Suppressor macrophage treated with lipopolysaccharide for 1 hour (primary cell): ENCODE results near the gene SMYD2.

ENCODE experiments used
- DNase-seq, 3 donors: peaks; one replicate each; pipeline ENCODE4 v3.0.0-alpha.2; 2020 to 2022

The SMYD2 gene

DNA sequence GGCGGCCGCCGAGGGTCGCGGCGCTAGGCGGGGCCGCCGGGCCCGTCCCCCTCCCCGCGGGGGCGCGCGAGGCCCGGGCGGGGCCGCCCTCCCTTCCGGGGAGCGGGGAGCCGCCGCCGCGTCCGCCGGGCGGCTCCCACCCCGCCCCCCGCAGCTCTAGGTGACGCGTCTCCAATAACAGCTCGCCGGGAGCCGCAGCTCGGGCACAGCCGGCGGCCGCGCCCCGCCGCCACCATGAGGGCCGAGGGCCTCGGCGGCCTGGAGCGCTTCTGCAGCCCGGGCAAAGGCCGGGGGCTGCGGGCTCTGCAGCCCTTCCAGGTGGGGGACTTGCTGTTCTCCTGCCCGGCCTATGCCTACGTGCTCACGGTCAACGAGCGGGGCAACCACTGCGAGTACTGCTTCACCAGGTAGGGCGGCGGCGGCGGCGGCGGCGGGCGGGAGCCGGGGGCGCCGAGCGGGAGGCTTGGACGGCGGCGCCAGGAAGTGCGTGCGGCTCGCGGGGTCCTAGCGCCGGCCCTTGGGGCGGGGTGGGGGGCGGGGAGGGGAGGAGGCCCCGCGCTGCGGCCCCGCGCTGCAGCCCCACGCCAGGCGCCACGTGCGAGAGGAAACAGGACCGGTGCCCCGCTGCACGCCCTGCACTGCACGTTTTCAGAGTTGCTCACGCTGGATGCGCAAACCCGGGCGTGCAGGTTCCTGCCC, at the start of gene SMYD2:
Gene SMYD2, plus strand, starts transcription at position 139 of the 699 bp plus-strand sequence. Its CDS starts 96 bp downstream, at position 235.
- DNase-seq: peak; percentile 50 to 82 (median 67)

DNA sequence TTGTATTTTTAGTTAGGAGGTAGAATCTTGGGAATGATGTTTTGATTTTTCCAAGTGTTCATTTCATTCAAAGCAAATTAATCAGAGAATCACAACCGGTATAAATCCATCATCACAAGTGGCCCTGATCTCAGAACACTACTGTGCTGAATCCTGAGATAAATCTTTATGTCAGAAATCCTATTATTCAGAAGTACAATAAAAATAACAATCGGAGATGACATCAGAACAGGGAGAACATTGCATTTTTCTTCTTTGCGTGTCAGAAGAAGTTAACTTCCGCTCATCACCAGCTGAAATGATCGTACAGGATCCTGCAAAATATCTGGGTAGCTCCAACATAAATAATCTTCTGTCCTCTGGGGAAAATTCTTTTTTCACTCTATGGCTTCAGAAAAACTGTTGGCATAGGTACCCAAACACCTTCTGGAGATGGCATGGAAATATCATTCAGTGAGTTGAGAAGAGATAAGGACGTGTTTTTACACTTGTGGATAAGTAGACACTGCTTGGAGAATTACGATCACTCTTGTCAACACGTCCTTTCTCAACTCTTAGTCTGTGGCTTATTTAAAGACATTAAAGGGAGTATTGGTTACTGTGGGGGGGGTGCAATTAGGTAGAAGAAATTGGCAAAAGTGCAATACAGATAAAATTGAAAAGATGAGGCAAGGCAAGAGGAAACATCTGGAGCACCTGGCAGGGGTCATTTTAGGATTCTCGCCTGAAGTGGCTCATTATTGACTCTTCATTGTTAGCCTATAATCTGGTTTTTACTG, 46.9 kb upstream of the SMYD2 start:
- DNase-seq: no peak

GRCh38 chr1:214234635-214235025, 46.3 kb upstream of the SMYD2 start:
- peak; percentile 8 to 42 (median 17) for DNase-seq

DNA sequence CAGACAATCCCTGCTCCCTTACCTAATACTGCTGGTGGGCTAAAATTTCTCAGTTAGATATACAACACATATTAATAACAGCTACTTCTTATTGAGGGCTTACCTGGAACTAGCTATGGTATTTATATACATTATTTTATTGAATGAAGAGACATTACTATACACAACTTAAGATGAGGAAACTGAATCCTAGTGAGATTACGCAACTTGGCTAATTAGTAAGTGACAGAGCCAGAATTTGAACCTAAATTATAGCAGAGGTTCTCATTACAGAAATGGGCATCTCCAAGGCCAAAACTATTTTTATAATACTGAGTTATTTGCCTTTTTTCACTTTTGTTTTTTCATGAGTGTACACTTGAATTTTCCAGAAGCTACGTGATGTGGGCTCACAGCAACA, 44.5 kb upstream of the SMYD2 start:
- DNase-seq: no peak

- DNase-seq: no peak
These were observed 39.9 kb upstream of the SMYD2 start for GRCh38 chr1:214241060-214241459.

GRCh38 chr1:214244252-214244651, 36.7 kb upstream of the SMYD2 start:
- no peak for DNase-seq

- no peak for DNase-seq
These were observed 36.1 kb upstream of the SMYD2 start for GRCh38 chr1:214244841-214245240.

- no peak for DNase-seq
These were observed 33.4 kb upstream of the SMYD2 start for GRCh38 chr1:214247501-214248041.

- DNase-seq: no peak
These were observed 32.5 kb upstream of the SMYD2 start for GRCh38 chr1:214248311-214249085.

- DNase-seq: no peak
These were observed 31.3 kb upstream of the SMYD2 start for GRCh38 chr1:214249651-214250050.

DNA sequence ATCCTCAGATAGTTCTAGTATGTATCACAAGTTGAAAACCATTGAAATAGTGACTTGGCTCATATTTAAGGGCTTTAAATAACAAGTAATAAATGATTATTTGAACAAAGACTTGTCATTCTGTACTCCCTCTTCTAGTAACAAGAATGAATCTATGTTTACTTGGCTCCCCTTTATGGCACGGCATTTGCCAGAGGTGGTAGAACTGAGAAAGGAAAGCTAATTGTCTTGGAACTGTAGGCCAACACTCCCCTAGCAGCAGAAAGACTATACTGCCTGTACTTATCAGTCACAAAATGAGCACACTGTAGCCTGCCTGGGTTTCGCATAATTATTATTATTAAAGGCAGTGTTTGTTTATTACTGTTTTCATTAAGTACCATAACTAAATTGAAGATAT, 29.6 kb upstream of the SMYD2 start:
- DNase-seq: no peak

DNA sequence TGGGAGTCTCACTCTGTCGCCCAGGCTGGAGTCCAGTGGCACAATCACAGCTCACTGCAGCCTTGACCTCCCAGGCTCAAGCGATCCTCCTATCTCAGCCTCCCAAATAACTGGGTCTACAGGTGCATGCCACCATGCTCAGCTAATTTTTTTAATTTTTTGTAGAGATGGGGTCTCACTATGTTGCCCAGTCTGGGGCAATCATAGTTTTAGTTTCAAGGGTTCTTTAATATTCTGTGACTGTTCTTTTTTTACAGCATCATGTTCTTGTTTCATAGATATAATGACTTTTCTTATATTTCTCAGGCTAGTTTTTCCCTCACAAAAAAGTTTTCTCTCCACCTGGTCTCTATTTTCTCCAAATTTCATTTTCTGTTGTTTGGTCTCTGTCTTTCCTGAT, 25.4 kb upstream of the SMYD2 start:
- no peak for DNase-seq

- DNase-seq: peak in 1 of 3 donors; percentile 14
These were observed 21.5 kb upstream of the SMYD2 start for GRCh38 chr1:214259353-214259977.

DNA sequence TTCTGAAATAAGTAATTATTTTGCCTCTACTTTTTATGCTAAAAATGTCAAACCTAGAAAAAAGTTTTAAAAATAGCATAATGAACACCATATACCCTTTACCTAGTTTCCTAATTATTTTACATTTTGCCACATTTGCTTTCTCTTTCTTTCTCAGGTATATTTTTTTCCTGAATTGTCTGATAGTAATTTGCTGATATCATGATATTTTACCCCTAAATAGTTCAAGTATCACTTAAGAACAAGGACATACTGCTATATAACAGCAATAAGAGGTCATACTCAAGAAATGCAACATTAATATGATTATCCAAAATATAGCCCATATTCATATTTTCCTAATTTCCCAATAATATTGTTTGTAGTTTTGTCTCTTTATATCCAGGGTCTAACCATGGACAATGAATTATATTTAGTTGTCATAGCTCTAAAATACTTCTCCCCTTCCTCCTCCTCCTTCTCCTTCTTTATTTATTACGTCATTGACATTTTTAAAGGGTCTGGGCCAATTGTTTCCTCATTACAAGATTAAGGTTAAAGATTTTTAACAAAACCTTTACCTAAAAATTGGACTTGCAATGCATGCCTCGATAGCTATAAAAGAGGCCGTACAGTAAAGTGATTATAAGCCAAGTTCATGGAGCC, 20.3 kb upstream of the SMYD2 start:
- DNase-seq: no peak

- DNase-seq: peak; percentile 74 to 86 (median 83)
These were observed 19.5 kb upstream of the SMYD2 start for GRCh38 chr1:214261206-214262123.

DNA sequence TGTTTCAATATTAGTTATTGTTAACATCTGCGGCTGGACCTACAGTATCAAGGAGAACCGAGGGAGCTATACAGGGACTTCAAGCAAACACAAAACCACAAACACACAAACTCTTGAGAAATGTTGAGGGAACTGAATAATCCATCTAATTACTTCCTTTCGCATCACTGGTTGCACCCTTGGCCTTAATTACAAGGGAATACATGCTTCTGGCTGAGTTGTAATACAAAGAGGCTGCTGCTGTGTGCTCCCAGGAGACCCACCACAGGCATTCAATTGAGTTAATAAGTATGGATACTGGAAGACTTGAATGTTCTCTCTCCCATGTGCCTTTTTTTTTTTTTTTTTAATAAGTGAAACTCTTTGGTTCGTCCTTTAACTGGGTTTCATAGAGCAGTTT, 16.8 kb upstream of the SMYD2 start:
- no peak for DNase-seq

GRCh38 chr1:214264976-214265375, 16.0 kb upstream of the SMYD2 start:
- DNase-seq: no peak

DNA sequence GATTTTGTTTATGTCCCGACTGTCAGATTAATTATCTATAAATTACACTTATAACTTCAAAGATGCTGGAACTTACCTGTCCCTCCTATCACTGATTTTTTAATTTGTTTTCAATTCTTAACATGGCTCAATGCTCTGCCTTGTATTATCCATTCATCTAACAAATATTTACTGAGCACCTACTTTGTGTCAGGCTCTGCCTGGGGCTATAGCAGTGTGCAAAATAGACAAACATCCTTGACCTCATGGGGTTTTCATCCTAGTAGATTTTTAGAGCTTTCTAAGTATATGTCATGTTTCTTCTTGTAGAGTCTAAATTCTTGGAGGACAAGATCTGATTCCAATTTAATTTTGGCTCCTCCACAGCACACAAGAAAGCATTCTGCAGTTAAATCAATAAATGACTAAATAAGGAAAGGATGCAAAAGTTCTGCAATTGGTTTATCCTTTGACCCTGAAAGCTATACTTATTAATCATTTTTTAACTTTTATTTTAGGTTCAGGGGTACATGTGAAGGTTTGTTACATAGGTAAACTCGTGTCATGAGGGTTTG, 10.8 kb upstream of the SMYD2 start:
- no peak for DNase-seq

DNA sequence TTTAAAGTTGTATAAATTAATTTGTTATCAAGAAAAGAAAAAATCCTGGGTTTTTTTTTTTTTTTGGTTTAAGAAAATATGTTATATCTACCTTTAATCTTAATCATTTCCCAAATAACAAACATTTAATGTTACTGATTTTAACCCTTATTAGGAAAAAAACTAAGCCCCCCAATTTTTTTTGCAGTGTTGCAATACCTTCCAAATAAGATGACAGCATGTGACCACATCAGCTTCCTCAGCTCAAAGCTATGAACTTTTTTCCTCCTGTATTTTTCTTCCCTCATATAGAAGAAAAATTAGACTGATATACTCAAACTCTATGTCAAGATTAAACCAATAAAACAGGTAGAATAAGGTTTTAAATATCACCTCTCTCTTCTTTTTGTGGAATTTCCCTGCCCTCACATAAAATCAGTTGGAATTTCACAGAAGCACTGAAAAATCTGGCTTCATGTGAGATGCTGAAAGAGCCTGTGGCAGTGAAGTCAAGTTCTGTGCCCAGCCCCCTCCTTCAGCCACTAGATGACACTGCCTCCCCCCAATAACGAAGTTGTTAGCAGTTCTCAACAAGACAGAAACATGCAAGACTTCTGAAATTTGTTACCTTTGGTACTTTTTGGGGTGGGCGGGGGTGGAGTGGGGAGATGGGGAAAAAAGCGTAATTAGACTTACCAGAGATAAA, 9.6 kb upstream of the SMYD2 start:
- DNase-seq: no peak
